GM20000 (cell line): ENCODE data around the gene RMRP.

Source experiments
- DNase-seq: peaks from one replicate; pipeline ENCODE4 v3.0.0; 2012; ENCODE audit warnings: low spot score
- TF ChIP-seq, protein P1 (sequence below): IDR thresholded peaks from 2 replicates; pipeline ENCODE4 v1.5.1; 2012; ENCODE audit warnings: mild to moderate bottlenecking, control low read depth; ENCODE audit errors: extremely low read depth, missing control alignments

RMRP gene

DNA sequence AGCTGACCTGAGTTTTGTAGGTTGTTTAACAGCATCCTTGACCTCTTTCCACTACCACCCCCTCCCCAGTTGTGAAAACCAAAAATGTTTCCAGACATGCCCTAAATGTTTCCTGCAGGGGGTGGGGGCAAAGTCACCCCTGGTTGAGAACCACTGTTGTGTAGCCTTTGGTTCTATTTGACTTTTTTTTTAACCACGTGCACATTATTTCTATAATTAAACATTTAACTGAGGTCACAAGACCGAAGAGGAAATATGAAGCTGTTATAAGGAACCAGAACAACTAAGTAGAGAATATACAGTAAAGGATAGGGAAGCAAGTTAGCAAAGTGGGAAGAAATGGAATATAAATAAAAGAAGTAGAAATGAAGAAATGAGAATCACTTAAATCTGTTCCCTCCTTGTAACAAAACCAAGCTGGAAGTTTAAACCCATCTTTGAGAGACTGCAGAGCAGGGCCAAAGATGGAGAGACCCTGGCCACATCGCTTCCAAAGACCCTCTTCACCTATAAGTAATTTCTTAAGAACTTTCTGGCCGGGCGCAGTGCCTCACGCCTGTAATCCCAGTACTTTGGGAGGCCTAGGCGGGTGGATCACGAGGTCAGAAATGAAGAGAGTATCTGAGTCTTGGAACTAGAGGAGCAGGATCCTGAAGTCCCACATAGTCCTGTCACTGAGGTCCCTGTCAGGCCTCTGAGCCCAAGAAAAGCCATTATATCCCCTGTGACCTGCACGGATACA, 21.5 kb downstream of the RMRP start:
- TF ChIP-seq, protein P1, sequence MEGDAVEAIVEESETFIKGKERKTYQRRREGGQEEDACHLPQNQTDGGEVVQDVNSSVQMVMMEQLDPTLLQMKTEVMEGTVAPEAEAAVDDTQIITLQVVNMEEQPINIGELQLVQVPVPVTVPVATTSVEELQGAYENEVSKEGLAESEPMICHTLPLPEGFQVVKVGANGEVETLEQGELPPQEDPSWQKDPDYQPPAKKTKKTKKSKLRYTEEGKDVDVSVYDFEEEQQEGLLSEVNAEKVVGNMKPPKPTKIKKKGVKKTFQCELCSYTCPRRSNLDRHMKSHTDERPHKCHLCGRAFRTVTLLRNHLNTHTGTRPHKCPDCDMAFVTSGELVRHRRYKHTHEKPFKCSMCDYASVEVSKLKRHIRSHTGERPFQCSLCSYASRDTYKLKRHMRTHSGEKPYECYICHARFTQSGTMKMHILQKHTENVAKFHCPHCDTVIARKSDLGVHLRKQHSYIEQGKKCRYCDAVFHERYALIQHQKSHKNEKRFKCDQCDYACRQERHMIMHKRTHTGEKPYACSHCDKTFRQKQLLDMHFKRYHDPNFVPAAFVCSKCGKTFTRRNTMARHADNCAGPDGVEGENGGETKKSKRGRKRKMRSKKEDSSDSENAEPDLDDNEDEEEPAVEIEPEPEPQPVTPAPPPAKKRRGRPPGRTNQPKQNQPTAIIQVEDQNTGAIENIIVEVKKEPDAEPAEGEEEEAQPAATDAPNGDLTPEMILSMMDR, result no peak
- no peak for DNase-seq

DNA sequence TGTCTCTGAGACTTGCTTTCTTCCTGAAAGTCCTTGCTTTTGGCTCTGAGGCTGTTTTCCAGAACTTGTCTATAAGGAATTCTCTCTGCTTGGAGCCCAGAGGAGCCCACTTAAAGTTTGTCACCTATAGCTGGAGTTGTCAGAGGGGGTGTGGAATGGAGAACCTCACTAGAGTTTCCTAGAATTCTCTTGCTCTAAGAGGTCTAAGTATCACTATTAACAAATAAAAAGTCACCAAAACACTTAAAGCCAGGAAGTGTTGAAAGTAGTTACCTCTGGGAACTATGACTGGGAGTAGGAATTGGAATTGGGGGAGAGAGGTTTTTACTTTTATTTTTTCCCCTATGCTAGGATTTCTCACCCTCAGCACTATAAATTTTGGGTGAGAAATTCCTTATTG, 22.1 kb downstream of the RMRP start:
- TF ChIP-seq, protein P1, result no peak
- DNase-seq, result no peak

DNA sequence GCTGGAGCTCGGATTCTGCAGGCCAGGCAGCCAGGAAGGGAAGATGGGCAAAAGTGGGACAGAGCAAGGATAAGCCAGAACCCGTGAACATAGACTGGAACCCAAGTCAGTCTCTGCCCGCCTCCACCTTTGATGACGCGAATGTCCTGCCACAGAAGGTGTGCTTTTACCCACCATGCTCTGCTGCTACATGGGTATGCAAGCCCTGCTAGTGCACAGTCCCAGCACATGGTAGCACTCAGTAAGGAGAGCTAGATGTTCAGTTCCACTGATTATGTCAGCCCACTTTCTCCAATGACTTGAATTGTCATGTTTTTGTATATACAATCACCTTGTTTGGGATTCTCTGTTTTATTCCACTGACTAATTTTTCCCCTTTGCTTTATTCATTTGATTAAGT, 28.2 kb downstream of the RMRP start:
- TF ChIP-seq, protein P1, result no peak
- no peak for DNase-seq

DNA sequence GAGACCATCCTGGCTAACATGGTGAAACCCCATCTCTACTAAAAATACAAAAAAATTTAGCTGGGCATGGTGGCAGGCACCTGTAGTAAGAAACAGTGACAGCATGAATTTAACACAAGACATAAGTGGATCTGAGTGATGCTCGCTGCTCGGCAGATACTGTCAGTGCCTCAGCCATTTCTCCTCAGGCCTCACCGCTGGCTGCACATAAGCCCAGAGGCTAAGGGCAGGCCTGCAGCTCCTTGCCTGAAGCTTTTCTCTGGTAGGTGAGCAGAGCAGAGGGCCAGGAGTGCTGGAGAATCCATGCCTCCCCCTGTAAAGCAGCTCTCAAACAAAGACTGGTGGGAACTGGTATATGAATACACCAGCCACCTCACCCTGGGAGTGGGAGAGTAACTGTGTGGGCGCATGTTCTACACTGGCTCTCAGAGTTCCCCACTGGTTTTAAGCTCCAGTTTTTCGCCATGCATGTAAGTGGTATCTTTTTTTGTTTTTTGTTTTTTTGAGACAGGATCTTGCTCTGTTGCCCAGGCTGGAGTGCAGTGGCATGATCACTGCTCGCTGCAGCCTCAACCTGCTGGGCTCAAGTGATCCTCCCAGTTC, 29.3 kb downstream of the RMRP start:
- no peak for DNase-seq
- TF ChIP-seq, protein P1, result no peak

DNA sequence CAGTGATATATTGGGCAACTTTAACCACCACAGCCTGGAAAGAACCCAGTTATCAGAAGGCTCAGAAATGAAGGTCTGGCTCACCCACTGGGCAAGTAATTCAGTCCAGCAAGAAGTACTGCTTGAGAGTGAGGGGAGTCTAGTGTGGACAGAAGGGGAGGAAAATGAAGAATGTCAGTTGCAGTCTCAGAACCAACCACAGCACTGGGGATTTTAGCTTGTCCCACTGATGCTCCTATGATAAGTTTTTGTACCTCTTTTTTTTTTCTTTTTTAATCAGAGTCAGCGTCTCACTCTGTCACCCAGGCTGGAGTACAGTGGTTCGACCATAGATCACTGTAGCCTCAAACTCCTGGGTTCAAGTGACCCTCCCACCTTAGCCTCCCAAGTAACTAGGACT, 30.2 kb downstream of the RMRP start:
- TF ChIP-seq, protein P1, result no peak
- DNase-seq, result no peak

DNA sequence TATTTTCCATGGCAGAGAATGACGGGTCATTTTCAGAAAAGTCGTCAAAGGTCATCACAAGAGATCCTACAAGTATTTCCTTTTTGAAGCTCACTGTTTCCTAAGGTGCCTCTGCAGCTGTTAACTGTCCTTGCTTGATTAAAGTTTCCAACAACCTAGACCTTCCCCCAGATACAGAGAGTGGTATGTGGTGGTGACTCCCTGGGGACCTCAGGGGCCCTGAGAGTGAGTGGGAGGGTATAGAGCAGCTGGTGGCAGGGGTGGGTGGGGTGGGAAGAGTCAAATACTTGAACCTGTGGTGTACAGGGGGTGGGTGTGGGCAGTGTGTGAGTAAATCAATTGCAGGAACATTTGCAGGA, 38.0 kb downstream of the RMRP start:
- DNase-seq, result no peak
- TF ChIP-seq, protein P1, result no peak

DNA sequence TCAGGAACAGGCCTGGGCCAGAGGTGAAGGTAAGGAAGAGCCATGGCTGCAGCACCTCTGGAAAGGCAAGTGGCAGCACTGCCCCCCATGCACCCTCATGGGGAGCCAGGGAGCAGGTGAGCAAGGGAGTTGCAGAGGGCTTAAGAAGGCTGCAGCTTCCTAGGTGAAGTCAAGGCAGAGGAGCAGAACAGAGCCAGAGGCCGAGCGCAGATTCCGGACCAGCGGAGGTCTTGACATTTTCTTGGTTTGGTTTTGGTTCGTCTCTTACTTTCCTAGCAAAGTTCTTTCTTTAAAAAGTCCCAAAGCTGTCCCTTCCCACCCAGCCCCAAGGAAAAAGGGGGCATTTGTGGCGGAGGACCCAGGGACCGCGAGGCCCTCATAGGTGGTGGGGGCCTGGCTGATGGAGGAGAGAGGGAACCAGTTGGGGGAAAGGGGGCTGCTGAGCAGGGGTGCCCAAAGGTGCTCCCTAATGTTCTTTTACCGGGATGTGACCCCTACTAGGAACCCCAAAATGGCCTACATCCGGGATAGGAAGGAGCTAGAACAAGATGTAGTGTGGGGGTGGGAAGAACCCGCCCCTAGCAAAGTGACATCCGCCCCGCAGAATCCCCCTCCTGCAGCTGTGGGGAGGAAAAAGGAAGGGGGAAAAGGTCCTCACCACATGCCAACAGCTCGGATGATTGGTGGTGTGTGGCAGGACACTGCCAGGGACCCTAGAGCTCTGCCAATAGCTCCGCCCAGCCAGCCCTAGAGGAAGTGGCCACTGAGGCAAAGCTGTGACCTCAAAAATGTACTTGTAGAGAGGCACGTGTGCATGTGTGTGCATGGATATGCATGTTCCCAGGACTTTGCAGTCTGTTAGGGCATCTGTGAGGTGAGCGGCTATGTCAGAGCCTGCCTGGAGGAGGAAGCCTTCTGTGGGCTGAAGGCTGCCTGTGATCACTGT, 38.7 kb downstream of the RMRP start:
- TF ChIP-seq, protein P1, result no peak
- DNase-seq, result peak; percentile 72
